ENCODE measurements around the gene DNASE1L3.

DNASE1L3 gene

GRCh38 chr3:58161435-58162398, 49.1 kb downstream of the DNASE1L3 start:
- no peak for DNase-seq (ENCODE audit: low read depth in 2 of 2)

DNA sequence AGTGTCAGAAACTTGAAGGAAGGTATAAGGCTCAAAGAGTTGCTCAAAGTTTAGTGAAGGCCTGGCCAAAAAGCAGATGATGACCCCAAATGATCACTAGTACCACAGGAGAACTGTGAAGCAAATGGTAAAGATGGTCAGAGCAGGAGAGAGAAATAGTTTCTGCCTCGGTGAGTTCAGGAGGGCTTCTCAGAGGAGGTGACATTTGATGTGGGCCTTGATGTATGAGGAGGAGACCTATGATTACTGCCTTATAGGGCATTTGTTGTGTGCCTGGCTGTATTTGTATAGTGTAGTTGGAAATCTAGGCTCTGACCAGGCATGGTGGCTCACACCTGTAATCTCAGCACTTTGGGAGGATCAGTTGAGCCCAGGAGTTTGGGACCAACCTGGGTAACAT, 50.4 kb downstream of the DNASE1L3 start:
- DNase-seq (ENCODE audit: low read depth in 2 of 2): no peak

DNA sequence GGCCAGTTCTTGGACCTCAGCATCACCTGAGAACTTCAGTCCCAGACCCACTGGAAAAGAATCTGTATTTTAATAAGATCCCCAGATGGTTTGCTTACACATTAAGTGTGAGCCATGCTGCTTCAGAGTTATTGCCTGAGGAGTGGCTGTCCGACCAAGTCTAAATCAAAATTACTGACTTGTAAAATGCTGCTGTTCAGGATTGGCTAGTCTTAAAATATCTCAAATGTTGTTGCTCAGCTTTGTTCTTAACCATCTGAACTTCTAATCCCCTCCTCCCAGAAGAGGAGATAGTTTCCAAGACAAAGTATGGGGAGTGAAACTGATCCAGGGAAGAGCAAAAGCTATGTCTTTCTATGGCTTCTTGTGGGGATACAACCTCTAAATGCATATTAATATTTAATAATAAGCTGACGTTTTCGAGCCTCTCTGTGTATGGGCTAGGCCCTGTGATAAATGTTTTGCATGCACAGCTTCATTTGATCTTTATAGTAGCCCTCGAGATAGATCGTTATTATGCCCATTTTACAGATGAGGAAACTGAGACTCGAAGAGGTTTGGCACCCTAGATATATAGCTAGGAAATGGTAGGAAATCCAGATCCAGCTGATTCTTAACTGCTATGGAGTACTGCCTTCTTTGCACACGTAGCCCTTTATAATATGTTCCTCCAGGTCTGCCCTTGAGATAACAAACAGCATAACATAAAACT, 52.2 kb downstream of the DNASE1L3 start:
- no peak for DNase-seq (ENCODE audit: low read depth in 2 of 2)

DNA sequence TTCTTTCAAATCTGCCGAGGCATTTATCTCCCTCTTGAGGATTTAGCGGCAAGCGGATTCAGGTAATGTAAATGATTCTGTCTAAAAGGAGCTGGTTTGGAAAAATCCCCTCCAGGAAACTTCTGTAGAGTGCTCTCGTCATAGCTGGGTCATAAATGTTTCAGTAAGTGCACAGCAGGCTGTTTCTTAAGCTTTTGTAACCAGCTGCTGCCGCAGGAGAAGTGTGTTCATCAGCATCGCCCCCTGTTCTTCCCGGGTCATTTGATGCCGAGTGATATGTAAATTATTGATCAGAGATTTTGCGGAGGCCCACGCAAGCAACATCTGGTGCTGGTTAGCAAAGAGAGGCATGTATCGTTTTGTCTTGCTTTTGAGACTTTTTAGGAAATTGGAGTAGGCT, 53.1 kb downstream of the DNASE1L3 start:
- no peak for DNase-seq (ENCODE audit: low read depth in 2 of 2)

- DNase-seq (ENCODE audit: low read depth in 2 of 2): no peak
Observed at GRCh38 chr3:58155838-58156237, 54.9 kb downstream of the DNASE1L3 start.

- DNase-seq (ENCODE audit: low read depth in 2 of 2): no peak
Observed at GRCh38 chr3:58154626-58155449, 55.9 kb downstream of the DNASE1L3 start.

- DNase-seq (ENCODE audit: low read depth in 2 of 2): no peak
Observed at GRCh38 chr3:58153371-58153770, 57.4 kb downstream of the DNASE1L3 start.

DNA sequence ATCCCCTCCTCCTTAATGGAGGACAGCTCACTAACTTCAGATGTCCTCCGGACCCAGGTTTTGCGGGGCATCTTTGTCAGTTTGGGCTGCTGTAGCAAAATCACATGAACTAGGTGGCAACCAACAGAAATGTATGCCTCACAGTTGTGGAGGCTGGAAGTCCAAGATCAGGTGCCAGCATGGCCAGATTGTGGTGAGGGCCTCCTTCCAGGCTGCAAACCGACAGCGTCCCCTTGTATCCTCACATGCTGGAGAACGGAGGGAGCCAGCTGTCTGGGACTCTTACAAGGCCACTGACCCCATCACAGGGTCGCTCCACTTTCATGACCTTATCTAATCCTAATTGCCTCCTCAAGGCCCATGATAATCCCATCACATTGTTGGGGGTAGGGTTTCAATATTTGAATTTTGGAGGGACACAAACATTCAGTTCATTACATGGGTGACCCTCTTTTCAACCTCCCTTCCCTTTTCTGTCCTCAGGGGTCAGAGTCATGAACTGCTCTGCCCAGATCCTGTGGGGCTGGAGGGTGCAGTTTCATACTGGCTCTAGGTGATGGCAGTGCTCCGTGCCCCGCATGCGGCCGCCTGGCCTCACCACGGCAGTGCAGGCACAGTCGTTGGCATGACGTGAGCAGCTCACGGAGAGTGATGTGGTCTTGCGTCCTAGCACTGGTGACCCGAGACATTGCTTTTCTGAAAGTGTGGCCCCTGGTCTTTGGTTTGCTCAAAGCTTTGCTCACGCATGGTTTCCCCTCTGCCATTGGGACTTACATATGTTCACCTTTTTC, 58.4 kb downstream of the DNASE1L3 start:
- DNase-seq (ENCODE audit: low read depth in 2 of 2): no peak

DNA sequence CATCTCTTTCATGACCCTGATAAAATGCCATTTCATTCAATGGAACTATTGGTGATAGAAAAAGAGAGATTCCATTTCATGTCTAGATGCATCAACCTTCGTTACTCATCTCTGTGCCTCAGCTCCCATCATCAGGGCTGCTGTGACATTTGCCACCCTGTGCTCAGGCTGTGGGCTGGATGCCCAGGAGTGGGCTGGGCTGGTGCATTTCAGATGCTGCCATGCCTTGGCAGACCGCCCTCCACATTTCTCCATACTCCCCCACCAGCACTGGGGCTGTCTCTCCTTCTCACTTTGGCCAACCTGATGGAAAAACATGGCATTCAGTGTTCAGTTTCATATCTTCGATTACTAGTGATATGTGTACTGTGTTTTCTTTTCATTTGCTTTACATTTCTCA, 59.1 kb downstream of the DNASE1L3 start:
- DNase-seq (ENCODE audit: low read depth in 2 of 2): no peak

DNA sequence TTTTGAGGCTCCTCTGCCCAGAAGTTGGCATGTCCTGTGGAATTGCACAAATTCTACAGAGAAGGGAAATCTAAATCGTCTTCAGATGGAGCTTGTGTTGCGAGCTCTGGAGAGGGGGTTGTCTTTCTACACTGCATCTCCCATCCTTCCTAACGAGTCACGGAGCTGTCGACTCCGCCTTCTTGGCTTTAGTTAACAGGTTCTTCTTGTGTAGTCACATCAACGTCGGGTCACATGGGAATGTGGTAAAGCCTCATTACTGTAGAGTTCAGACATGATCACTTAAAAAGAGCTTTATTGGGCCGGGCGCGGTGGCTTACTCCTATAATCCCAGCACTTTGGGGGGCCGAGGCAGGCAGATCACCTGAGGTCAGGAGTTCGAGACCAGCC, 60.0 kb downstream of the DNASE1L3 start:
- no peak for DNase-seq (ENCODE audit: low read depth in 2 of 2)

DNA sequence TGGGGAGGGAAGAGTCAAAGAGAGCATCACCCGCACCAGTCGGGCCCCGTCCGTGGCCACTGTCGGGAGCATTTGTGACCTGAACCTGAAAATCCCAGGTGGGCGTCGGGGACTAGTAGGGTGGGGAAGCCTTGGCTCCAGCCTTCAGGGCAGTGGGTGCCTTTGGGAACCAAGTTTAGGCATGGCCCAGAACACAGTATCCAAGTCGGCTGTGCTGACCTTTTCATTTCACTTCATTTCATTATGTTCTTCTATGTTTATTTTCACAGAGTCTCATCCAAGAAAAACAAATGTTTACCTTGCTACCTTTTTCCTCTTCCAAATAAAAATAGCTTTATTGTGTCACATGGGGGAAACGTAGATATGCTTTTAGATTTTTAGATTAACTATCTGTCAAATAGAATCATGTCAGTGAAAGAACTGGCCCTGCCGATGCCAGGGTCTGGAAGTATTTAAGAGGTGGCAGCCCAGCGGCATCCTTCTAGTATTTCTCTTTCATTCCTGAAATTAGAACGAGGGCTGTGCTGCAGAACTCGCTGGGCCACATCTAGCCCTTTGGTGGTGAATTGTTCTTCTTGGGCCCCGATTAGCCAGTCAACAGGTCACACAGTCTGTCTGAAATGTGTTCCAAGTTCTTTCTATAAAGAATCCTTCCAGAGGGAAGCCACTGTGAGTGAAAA, 60.5 kb downstream of the DNASE1L3 start:
- DNase-seq (ENCODE audit: low read depth in 2 of 2): no peak

DNA sequence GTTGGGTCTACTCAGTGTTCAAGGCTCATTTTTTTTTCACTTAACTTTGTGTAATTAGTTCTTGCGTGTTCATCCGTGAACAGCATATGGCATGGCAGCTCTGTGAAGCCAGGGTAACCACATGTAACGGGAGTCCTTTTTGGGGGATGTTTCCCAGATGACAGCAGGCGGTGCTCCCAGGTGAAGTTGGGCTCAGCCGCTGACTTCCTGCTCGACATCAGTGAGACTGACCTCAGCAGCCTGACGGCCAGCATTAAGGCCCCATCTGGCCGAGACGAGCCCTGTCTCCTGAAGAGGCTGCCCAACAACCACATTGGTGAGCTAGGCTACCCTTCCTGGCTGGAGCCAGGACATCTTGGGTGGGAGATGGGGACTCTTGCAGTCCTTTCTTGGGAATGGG, 62.7 kb downstream of the DNASE1L3 start:
- no peak for DNase-seq (ENCODE audit: low read depth in 2 of 2)

GRCh38 chr3:58144478-58145325, 66.1 kb downstream of the DNASE1L3 start:
- DNase-seq (ENCODE audit: low read depth in 2 of 2): no peak

DNA sequence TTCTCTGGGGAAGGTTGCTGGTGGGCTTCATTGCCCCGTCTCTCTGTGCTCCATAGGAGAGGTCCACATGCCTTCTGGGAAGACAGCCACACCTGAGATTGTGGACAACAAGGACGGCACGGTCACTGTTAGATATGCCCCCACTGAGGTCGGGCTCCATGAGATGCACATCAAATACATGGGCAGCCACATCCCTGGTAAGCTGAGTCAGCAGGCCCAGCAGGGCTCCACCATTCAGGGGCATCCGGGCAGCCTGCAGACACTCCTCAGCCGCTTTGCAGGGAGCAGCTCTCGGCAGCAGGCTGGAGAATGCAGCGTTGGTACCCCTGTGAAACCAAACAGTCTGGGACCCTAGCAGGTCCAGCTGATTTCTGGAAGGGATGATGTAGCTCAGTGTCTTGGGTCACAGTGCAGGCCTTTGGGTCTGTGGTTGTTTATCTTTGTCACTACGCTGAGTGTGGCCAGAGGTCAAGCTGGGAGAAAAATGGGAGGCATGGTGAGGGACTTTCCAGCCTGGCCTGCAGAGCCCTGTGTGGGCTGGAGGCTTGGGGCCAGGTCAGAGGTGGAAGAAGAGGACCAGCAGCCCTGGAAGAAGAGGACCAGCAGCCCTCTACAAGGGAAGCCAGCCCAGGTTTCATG, 67.2 kb downstream of the DNASE1L3 start:
- DNase-seq (ENCODE audit: low read depth in 2 of 2): no peak
